Measurements from ENCODE around the gene NLK. TPM values are rescaled to one million over a fixed set of nuclear protein-coding genes. Genes with fewer than 3 reads are reported as not detected.

The NLK gene
- total RNA-seq, 1 donor from 2014 or later, result 26.0 TPM

DNA sequence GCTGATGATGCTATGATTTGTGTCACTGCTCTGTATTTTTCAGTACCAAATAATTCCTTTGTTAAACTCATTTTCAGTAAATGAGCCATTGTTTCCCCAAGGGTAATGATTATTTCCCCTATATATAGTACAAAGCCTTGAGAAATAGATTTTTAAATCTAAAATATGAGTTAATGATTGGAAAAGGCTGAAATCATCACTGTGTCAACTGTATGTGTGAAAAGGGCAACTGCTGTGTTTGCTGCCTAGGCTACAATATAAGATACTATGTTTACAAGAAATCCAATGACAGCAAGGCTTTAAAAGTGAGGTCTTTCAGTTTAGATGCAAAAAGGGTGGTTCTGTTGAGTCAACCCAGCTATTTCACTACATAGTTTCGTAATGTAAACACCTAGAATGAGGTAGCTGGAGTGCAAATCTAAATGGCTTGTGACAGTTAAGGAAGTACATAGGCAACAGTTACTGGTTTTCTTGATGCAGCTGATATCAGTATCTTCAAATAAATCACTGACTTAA lies 15.3 kb downstream of the NLK start:
- TF ChIP-seq, protein P1, sequence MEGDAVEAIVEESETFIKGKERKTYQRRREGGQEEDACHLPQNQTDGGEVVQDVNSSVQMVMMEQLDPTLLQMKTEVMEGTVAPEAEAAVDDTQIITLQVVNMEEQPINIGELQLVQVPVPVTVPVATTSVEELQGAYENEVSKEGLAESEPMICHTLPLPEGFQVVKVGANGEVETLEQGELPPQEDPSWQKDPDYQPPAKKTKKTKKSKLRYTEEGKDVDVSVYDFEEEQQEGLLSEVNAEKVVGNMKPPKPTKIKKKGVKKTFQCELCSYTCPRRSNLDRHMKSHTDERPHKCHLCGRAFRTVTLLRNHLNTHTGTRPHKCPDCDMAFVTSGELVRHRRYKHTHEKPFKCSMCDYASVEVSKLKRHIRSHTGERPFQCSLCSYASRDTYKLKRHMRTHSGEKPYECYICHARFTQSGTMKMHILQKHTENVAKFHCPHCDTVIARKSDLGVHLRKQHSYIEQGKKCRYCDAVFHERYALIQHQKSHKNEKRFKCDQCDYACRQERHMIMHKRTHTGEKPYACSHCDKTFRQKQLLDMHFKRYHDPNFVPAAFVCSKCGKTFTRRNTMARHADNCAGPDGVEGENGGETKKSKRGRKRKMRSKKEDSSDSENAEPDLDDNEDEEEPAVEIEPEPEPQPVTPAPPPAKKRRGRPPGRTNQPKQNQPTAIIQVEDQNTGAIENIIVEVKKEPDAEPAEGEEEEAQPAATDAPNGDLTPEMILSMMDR (conservative IDR thresholded peaks at IDR 0.05), result no peak
- Mint-ChIP-seq H3K36me3 (ENCODE audit: low read depth) (no peaks in the 10 kb centered on the region), H3K27me3 (ENCODE audit: low read depth) (no peaks in the 10 kb centered on the region), H3K27ac (ENCODE audit: unreplicated experiment) (no peak overlapping the region), H3K4me3 (no peak overlapping the region), H3K9me3 (no peaks in the 10 kb centered on the region), H3K4me1 (peaks cover 13% of the 10 kb centered on the region)
- DNase-seq (ENCODE audit: low read depth, low spot score), result no peak

DNA sequence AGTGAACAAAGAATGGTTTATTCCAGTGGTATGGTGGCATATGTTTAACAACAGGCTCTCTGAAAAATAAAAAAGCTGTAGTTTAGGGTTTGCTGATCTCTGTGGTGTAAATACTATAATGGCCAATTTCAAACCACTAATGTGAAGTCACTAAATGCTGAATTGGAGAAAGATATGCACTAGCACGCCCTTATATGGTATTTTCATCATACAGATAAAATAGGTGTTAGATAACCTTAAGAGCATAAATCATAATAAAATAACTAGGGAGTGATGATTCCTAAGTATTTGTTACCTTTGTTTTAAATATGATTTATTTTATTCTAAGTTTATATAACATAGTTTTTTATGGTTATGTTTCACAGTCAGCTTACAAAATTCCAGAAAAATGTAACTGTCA lies 17.2 kb downstream of the NLK start:
- no peaks in the 10 kb centered on the region for H3K9me3 Mint-ChIP-seq
- no peak overlapping the region for H3K4me3 Mint-ChIP-seq
- peaks cover 5% of the 10 kb centered on the region for H3K4me1 Mint-ChIP-seq
- H3K27me3 Mint-ChIP-seq (ENCODE audit: low read depth), result no peaks in the 10 kb centered on the region
- no peak for DNase-seq (ENCODE audit: low read depth, low spot score)
- no peaks in the 10 kb centered on the region for H3K36me3 Mint-ChIP-seq (ENCODE audit: low read depth)
- TF ChIP-seq, protein P1 (conservative IDR thresholded peaks at IDR 0.05), result no peak
- no peak overlapping the region for H3K27ac Mint-ChIP-seq (ENCODE audit: unreplicated experiment)

GRCh38 chr17:28065706-28066105 lies 23.2 kb downstream of the NLK start:
- Mint-ChIP-seq H3K4me1 (no peaks in the 10 kb centered on the region), H3K9me3 (peaks cover under 1% of the 10 kb centered on the region), H3K4me3 (no peak overlapping the region), H3K27me3 (ENCODE audit: low read depth) (no peaks in the 10 kb centered on the region), H3K36me3 (ENCODE audit: low read depth) (peaks cover 4% of the 10 kb centered on the region), H3K27ac (ENCODE audit: unreplicated experiment) (no peak overlapping the region)
- no peak for DNase-seq (ENCODE audit: low read depth, low spot score)
- TF ChIP-seq, protein P1 (conservative IDR thresholded peaks at IDR 0.05), result no peak

DNA sequence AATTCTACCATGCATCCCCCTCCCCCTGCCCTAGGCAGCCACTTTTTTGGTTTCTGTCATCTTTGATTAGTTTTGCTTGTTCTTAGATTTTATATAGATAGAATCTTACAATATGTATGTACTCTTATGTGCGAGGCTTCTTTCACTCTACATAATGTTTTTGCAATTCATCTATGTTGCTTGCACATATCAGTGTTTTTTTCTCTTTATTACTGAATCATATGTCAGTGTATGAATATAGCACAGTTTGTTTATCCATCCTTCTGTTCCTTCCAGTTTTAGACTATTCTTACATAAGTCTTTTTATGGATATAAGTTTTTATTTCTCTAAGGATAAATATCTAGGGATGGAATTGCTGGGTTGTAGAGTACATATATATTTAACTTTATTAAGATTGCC lies 26.6 kb downstream of the NLK start:
- H3K9me3 Mint-ChIP-seq, result peaks cover 14% of the 10 kb centered on the region
- H3K4me1 Mint-ChIP-seq, result no peaks in the 10 kb centered on the region
- peaks cover 22% of the 10 kb centered on the region for H3K36me3 Mint-ChIP-seq (ENCODE audit: low read depth)
- TF ChIP-seq, protein P1 (conservative IDR thresholded peaks at IDR 0.05), result no peak
- no peaks in the 10 kb centered on the region for H3K27me3 Mint-ChIP-seq (ENCODE audit: low read depth)
- no peak overlapping the region for H3K4me3 Mint-ChIP-seq
- DNase-seq (ENCODE audit: low read depth, low spot score), result no peak
- no peak overlapping the region for H3K27ac Mint-ChIP-seq (ENCODE audit: unreplicated experiment)

DNA sequence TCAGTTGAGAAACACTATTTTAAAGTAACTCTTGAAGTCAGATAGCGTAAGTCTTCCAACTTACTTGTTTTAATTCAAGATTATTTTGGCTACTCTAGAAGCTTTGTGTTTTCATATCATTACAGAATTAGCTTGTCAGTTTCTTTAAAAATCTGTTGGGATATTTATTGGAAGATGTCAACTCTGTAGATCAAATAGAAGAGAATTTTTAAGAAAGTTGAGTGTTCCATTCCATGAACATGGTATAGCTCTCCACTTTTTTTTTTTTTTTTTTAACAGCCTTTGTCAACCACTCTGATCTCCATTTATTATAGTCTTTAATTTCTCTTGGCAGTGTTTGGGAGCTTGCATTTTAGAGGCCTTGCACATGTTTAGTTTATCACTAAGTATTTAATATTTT lies 28.7 kb downstream of the NLK start:
- Mint-ChIP-seq H3K36me3 (ENCODE audit: low read depth) (peaks cover 22% of the 10 kb centered on the region), H3K27ac (ENCODE audit: unreplicated experiment) (no peak overlapping the region), H3K4me3 (no peak overlapping the region), H3K4me1 (no peaks in the 10 kb centered on the region), H3K27me3 (ENCODE audit: low read depth) (no peaks in the 10 kb centered on the region), H3K9me3 (peaks cover 14% of the 10 kb centered on the region)
- DNase-seq (ENCODE audit: low read depth, low spot score), result no peak
- TF ChIP-seq, protein P1 (conservative IDR thresholded peaks at IDR 0.05), result no peak

Data from neural crest cell (in vitro differentiated cells).